Vagina (tissue), 2 donors: ENCODE results near the gene EXO1.

Source experiments
- POLR2AphosphoS5 ChIP-seq, 2 donors: sonication (generic); formaldehyde crosslinking; IDR thresholded peaks; one replicate each; pipeline ENCODE4 v1.9.0; 2017; ENCODE audit warnings: antibody characterized with exemption in 2 of 2, mild to moderate bottlenecking in 2 of 2, low read depth in 1 of 2; ENCODE audit not compliant: insufficient read depth in 1 of 2
- TF ChIP-seq, protein P1 (sequence below), 3 experiments: fragments of 450-650 bp in 2 of 3; fragments of 200-600 bp in 1 of 3; sonication (generic) in 1 of 3; IDR thresholded peaks; one replicate each; pipeline ENCODE4 v1.5.1; 2017 to 2019; ENCODE audit warnings: antibody characterized with exemption in 3 of 3, mild to moderate bottlenecking in 2 of 3, moderate library complexity in 2 of 3

DNA sequence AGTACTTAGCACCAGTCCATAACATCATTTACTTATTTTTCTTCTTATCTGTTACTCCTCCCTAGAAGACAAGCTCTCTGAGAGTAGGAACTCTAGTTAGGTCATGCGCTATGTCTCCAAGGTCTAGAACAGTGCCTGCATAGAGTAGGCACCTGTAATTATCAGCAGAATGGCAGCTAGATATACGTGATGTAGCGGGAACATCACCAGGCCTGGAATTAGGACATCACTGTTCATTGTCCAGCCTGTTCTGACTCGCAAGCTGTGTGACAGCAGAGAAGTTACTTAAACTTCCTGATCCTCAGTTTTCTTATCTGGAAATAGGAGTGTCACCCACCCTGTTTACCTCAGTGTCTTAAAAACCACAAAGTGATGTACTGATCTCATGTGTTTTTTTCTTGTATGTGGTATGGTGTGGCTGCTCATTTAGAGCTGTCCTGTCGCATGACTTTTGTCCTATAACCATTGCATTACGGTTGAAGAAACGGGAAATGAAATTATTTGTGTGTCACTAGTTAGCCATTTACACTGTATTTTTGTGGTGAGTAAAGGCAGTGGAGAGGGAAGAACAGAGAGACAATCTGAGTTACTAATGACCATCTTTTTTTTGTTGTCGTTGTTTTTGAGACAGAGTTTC, 37.1 kb upstream of the EXO1 start:
- TF ChIP-seq, protein P1, sequence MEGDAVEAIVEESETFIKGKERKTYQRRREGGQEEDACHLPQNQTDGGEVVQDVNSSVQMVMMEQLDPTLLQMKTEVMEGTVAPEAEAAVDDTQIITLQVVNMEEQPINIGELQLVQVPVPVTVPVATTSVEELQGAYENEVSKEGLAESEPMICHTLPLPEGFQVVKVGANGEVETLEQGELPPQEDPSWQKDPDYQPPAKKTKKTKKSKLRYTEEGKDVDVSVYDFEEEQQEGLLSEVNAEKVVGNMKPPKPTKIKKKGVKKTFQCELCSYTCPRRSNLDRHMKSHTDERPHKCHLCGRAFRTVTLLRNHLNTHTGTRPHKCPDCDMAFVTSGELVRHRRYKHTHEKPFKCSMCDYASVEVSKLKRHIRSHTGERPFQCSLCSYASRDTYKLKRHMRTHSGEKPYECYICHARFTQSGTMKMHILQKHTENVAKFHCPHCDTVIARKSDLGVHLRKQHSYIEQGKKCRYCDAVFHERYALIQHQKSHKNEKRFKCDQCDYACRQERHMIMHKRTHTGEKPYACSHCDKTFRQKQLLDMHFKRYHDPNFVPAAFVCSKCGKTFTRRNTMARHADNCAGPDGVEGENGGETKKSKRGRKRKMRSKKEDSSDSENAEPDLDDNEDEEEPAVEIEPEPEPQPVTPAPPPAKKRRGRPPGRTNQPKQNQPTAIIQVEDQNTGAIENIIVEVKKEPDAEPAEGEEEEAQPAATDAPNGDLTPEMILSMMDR (IDR thresholded peaks at IDR 0.05) = no peak
- no peak for TF ChIP-seq POLR2AphosphoS5 (IDR thresholded peaks at IDR 0.05; ENCODE audit: insufficient read depth in 1 of 2, low read depth in 1 of 2)
